Right lobe of liver (tissue), 6 donors: ENCODE measurements around the gene LSM2. TPM values are rescaled to one million over a fixed set of nuclear protein-coding genes. Genes with fewer than 3 reads are reported as not detected.

Experiments used
- ATAC-seq, 4 donors: fragments of 200-7000 bp; cut with Tn5 transposase; one replicate each; pipeline ENCODE4 v1.9.1; 2020; ENCODE audit warnings: mild to moderate bottlenecking in 4 of 4, moderate library complexity in 4 of 4
- DNase-seq, 3 donors: peaks; one replicate each; pipeline ENCODE4 v3.0.0-alpha.2; 2020
- H3K27ac ChIP-seq, 3 donors: fragments of 200-600 bp; one replicate each; pipeline ENCODE4 v1.8.0; 2022
- H3K27me3 ChIP-seq, 2 donors: fragments of 200-600 bp; one replicate each; pipeline ENCODE4 v1.8.0; 2022
- H3K36me3 ChIP-seq, 4 donors: fragments of 200-600 bp; sonication (generic) in 1 of 4; one replicate each; pipeline versions ENCODE4 v1.5.1 to v1.8.0; 2017 to 2022; ENCODE audit warnings: control low read depth in 1 of 4
- H3K4me1 ChIP-seq, 4 donors: fragments of 200-600 bp; sonication (generic) in 1 of 4; one replicate each; pipeline versions ENCODE4 v1.5.1 to v1.8.0; 2017 to 2022; ENCODE audit warnings: control low read depth in 1 of 4
- H3K4me3 ChIP-seq, 3 donors: fragments of 200-600 bp; one replicate each; pipeline ENCODE4 v1.8.0; 2022
- H3K9me3 ChIP-seq, 4 donors: fragments of 200-600 bp; sonication (generic) in 1 of 4; one replicate each; pipeline versions ENCODE4 v1.5.1 to v1.8.0; 2017 to 2022; ENCODE audit warnings: control low read depth in 1 of 4
- CTCF ChIP-seq, 4 donors: fragments of 200-600 bp in 3 of 4; fragments of 450-650 bp in 1 of 4; IDR thresholded peaks; one replicate each; pipeline versions ENCODE4 v1.5.1 to v1.8.0; 2016 to 2022; ENCODE audit warnings: antibody characterized with exemption in 4 of 4, mild to moderate bottlenecking in 2 of 4
- POLR2A ChIP-seq: fragments of 450-650 bp; IDR thresholded peaks from one replicate; pipeline ENCODE4 v1.6.1; 2017; ENCODE audit warnings: antibody characterized with exemption, mild to moderate bottlenecking
- whole genome bisulfite sequencing: methylation state at CpG from one replicate; pipeline ENCODE4 v1.1.6; 2018; ENCODE audit warnings: low coverage, low lambda C conversion rate; ENCODE audit not compliant: insufficient coverage; ENCODE audit errors: missing lambda C conversion rate; 5-methylcytosine and 5-hydroxymethylcytosine counted together
- intact Hi-C, 2 donors: fragments of 100-400 bp; cut with DNase I; formaldehyde crosslinking; loops; one replicate each; pipeline versions ENCODE4 v1.11.2 to v1.14.1; 2022
- total RNA-seq, 6 experiments: library from RNA; depleted of rRNA in 2 of 6; stranded (reverse); fragments of >200 nt in 2 of 6; fragmentation: NEBNext Ultra II Directional in 3 of 6; extraction: Animal tissue kit (Norgen Biotek cat#: 25700) in 3 of 6; gene quantifications; one replicate each; pipeline versions ENCODE4 v1.1.0 to v1.2.4, GENCODE V29; 2016 to 2023
- donor health status: DM: no; HTN: yes; CAD: no.
- donor health status: DM: no; HTN: no; CAD: no.
- donor health status: DM: no; HTN: no; CAD: no.
- donor health status: DM: no; HTN: yes; CAD: no.
- donor health status: DM: no; HTN: yes; CAD: no.

LSM2 gene
- total RNA-seq, 6 experiments from 2014 or later = 11.0 to 26.1 (median 11.6) TPM

DNA sequence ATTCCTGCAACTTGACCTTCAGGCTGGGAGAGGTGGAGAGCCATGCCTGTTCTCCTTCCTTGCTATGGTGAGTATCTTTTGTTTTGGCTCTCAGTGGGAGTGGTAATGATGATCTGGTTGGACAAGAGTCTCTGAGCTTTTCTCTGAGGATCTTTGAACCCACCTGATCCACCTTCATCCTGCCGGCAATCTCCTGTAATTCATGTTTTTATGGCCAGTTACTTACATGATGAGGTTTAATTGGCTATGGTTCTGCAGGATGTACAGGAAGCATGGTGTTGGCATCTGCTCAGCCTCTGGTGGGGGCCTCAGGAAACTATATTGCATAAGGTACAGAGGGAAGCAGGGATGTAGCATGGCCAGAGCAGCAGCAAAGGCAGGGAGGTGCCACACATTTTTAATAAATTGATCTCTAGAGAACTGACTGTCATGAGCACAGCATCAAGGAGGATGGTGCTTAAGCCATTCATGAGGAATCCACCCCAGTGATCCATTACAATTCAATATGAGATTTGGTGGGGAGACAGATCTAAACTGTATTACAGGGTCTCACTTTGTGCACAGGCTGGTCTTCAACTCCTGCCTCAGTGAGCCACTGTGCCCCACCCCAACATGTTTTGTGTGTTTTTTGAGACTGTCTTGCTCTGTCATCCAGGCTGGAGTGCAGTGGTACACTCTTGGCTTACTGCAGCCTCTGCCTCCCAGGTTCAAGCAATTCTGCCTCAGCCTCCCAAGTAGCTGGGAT is 30.8 kb upstream of the LSM2 start:
- Histone ChIP-seq H3K27me3 (no peaks in the 10 kb centered on the region), H3K36me3 (peaks cover 11 to 41% (median 24%) of the 10 kb centered on the region in 4 donors), H3K27ac (peak overlapping the region in 2 of 3 donors; percentile 20 to 94), H3K4me3 (peak overlapping the region in 1 of 3 donors; percentile 21), H3K4me1 (peaks cover 0 to 32% (median 13%) of the 10 kb centered on the region in 4 donors), H3K9me3 (no peaks in the 10 kb centered on the region)
- TF ChIP-seq CTCF (IDR thresholded peaks at IDR 0.05) (no peak), POLR2A (no peak)
- DNase-seq (no peak), ATAC-seq (no peak)
- intact Hi-C loops = loop anchor here (10.0 kb wide), 1 partner anchor 63 kb away; the partner anchor contains the start of gene VWA7 (in 2 of the 2)
- 27% methylated on average over 1 of the region's 1 CpG for WGBS

GRCh38 chr6:31836474-31837368 is 30.0 kb upstream of the LSM2 start:
- intact Hi-C loops = loop anchor here (10.0 kb wide), 1 partner anchor 62 kb away; the partner anchor contains the start of gene VWA7 (in 2 of the 2)
- Histone ChIP-seq H3K36me3 (peaks cover 11 to 41% (median 24%) of the 10 kb centered on the region in 4 donors), H3K27ac (peak overlapping the region; percentile 93 to 96 (median 94)), H3K9me3 (no peaks in the 10 kb centered on the region), H3K4me1 (peaks cover 0 to 33% (median 13%) of the 10 kb centered on the region in 4 donors), H3K27me3 (no peaks in the 10 kb centered on the region), H3K4me3 (peak overlapping the region; percentile 81 to 89 (median 87))
- DNase-seq (no peak), ATAC-seq (no peak)
- 23% methylated on average over 12 of the region's 12 CpGs for WGBS
- TF ChIP-seq POLR2A (no peak), CTCF (IDR thresholded peaks at IDR 0.05) (peak in 1 of 4 donors; percentile 17)

DNA sequence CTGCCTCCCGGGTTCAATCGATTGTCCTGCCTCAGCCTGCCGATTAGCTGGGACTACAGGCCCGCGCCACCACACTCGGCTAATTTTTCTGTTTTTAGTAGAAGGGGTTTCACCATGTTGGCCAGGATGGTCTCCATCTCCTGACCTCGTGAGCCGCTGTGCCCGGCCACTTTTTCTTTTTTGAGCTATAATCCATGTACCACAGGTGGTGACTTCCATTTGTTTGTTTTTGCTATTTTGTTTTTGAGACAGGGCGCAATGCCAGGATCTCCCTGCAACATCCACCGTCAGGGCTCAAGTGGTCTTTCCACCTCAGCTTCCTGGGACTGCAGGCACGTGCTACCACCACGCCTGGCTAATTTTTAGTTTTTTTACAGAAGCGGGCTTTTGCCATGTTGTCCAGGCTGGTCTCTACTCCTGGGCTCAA is 29.3 kb upstream of the LSM2 start:
- H3K27ac ChIP-seq = peak overlapping the region; percentile 93 to 96 (median 94)
- TF ChIP-seq POLR2A (no peak), CTCF (IDR thresholded peaks at IDR 0.05) (no peak)
- H3K36me3 ChIP-seq = peaks cover 11 to 40% (median 26%) of the 10 kb centered on the region in 4 donors
- H3K4me3 ChIP-seq = peak overlapping the region; percentile 81 to 89 (median 87)
- 31% methylated on average over 12 of the region's 14 CpGs for WGBS
- H3K4me1 ChIP-seq = peaks cover 0 to 40% (median 13%) of the 10 kb centered on the region in 4 donors
- no peaks in the 10 kb centered on the region for H3K9me3 ChIP-seq
- ATAC-seq (no peak), DNase-seq (no peak)
- intact Hi-C loops = loop anchor here (10.0 kb wide), 1 partner anchor 61 kb away; the partner anchor contains the start of gene VWA7 (in 2 of the 2)
- H3K27me3 ChIP-seq = no peaks in the 10 kb centered on the region
